ENCODE measurements around the gene CAB39.

DNA sequence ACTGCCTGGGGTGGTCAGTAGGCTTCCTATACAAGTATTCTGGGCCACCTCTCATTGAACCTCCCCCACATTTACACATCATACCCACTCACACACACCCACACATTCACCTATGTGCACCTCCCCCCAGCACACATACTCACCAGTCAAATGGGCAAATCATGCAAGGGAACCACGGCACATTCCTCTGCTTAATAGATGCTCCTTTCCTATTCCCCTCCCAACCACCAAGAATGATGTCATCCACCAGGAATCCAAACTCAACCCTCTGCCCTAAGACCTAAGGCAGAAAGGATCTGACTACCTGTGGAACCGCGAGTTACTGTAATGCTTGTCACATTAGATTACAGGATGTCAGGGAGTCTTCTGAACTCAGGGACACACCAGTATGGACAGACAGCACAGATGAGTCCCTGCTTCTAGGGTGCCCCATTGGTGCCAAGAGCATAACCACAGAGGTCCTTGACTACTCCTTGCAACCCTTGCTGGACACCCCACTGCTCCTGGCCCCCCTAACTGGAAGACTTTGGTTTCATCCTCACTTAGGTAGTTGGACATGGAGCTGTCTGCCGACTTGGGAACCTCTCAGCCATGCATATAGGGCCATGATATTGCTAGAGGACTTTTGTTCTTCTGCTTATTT, 21.5 kb upstream of the CAB39 start:
- no peak for TF ChIP-seq CTCF (IDR thresholded peaks at IDR 0.05)
- no peak for TF ChIP-seq POLR2A (IDR thresholded peaks at IDR 0.05)
